Measurements from ENCODE around the gene KCND2. TPM values are rescaled to one million over a fixed set of nuclear protein-coding genes. Genes with fewer than 3 reads are reported as not detected.

Gene KCND2
- total RNA-seq, 1 donor from 2014 or later: 0.46 TPM

GRCh38 chr7:120360918-120361317 is 87.9 kb downstream of the KCND2 start:
- H3K27me3 Mint-ChIP-seq (ENCODE audit: unreplicated experiment): no peaks in the 10 kb centered on the region
- H3K36me3 Mint-ChIP-seq (ENCODE audit: unreplicated experiment): no peaks in the 10 kb centered on the region
- no peak for DNase-seq (ENCODE audit: extremely low spot score, unreplicated experiment)
- no peaks in the 10 kb centered on the region for H3K9me3 Mint-ChIP-seq (ENCODE audit: unreplicated experiment)
- no peak overlapping the region for H3K4me3 Mint-ChIP-seq (ENCODE audit: unreplicated experiment)
- no peaks in the 10 kb centered on the region for H3K4me1 Mint-ChIP-seq (ENCODE audit: unreplicated experiment)
- no peak overlapping the region for H3K27ac Mint-ChIP-seq (ENCODE audit: unreplicated experiment)
- TF ChIP-seq CTCF (IDR thresholded peaks at IDR 0.05): no peak

GRCh38 chr7:120363414-120363813 is 90.4 kb downstream of the KCND2 start:
- no peak for DNase-seq (ENCODE audit: extremely low spot score, unreplicated experiment)
- H3K4me3 Mint-ChIP-seq (ENCODE audit: unreplicated experiment): no peak overlapping the region
- no peaks in the 10 kb centered on the region for H3K36me3 Mint-ChIP-seq (ENCODE audit: unreplicated experiment)
- H3K9me3 Mint-ChIP-seq (ENCODE audit: unreplicated experiment): no peaks in the 10 kb centered on the region
- H3K27me3 Mint-ChIP-seq (ENCODE audit: unreplicated experiment): peaks cover 2% of the 10 kb centered on the region
- H3K4me1 Mint-ChIP-seq (ENCODE audit: unreplicated experiment): no peaks in the 10 kb centered on the region
- no peak for TF ChIP-seq CTCF (IDR thresholded peaks at IDR 0.05)
- no peak overlapping the region for H3K27ac Mint-ChIP-seq (ENCODE audit: unreplicated experiment)

GRCh38 chr7:120370954-120371353 is 98.0 kb downstream of the KCND2 start:
- no peaks in the 10 kb centered on the region for H3K4me1 Mint-ChIP-seq (ENCODE audit: unreplicated experiment)
- no peak overlapping the region for H3K4me3 Mint-ChIP-seq (ENCODE audit: unreplicated experiment)
- no peak for TF ChIP-seq CTCF (IDR thresholded peaks at IDR 0.05)
- H3K27me3 Mint-ChIP-seq (ENCODE audit: unreplicated experiment): peaks cover 2% of the 10 kb centered on the region
- no peak overlapping the region for H3K27ac Mint-ChIP-seq (ENCODE audit: unreplicated experiment)
- no peak for DNase-seq (ENCODE audit: extremely low spot score, unreplicated experiment)
- H3K9me3 Mint-ChIP-seq (ENCODE audit: unreplicated experiment): no peaks in the 10 kb centered on the region
- H3K36me3 Mint-ChIP-seq (ENCODE audit: unreplicated experiment): no peaks in the 10 kb centered on the region

GRCh38 chr7:120373174-120373573 is 100.2 kb downstream of the KCND2 start:
- DNase-seq (ENCODE audit: extremely low spot score, unreplicated experiment): no peak
- no peaks in the 10 kb centered on the region for H3K9me3 Mint-ChIP-seq (ENCODE audit: unreplicated experiment)
- no peak overlapping the region for H3K4me3 Mint-ChIP-seq (ENCODE audit: unreplicated experiment)
- H3K36me3 Mint-ChIP-seq (ENCODE audit: unreplicated experiment): no peaks in the 10 kb centered on the region
- no peaks in the 10 kb centered on the region for H3K4me1 Mint-ChIP-seq (ENCODE audit: unreplicated experiment)
- H3K27ac Mint-ChIP-seq (ENCODE audit: unreplicated experiment): no peak overlapping the region
- H3K27me3 Mint-ChIP-seq (ENCODE audit: unreplicated experiment): no peaks in the 10 kb centered on the region
- TF ChIP-seq CTCF (IDR thresholded peaks at IDR 0.05): no peak

- Mint-ChIP-seq H3K9me3 (ENCODE audit: unreplicated experiment) (no peaks in the 10 kb centered on the region), H3K27me3 (ENCODE audit: unreplicated experiment) (no peaks in the 10 kb centered on the region), H3K36me3 (ENCODE audit: unreplicated experiment) (no peaks in the 10 kb centered on the region), H3K4me3 (ENCODE audit: unreplicated experiment) (no peak overlapping the region), H3K4me1 (ENCODE audit: unreplicated experiment) (no peaks in the 10 kb centered on the region), H3K27ac (ENCODE audit: unreplicated experiment) (no peak overlapping the region)
- no peak for TF ChIP-seq CTCF (IDR thresholded peaks at IDR 0.05)
- DNase-seq (ENCODE audit: extremely low spot score, unreplicated experiment): no peak
Observed at GRCh38 chr7:120394595-120394994, 121.6 kb downstream of the KCND2 start.

All from osteocyte (in vitro differentiated cells).